ENCODE results near the gene PRPF4.

Gene PRPF4

DNA sequence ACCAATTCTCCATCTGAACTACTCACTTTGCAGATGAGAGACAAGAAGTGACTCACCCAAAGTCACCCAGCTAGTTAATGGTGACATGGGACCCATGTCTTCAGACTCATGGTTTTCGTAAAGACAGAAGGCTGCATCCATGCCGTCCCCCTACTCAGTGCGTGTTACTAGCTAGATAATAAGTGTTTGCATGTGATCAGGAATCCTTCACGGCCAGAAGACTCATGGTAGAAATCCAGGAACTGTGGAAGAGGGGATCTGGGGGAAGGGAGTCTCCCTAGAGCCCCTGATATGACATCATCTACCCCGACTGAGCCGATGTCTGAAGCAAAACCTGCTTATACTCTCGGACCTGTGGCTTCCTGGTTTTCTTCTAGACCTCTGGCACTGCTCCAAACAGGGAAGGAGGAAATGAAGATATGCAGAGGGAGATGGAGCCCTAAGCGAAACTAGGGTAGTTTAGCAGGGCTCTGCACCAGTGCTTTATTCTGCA lies 24.4 kb downstream of the PRPF4 start:
- DNase-seq (ENCODE audit: low read depth) = peak; percentile 53
- H3K4me3 ChIP-seq (ENCODE audit: low read depth, low read length) = no peak overlapping the region

DNA sequence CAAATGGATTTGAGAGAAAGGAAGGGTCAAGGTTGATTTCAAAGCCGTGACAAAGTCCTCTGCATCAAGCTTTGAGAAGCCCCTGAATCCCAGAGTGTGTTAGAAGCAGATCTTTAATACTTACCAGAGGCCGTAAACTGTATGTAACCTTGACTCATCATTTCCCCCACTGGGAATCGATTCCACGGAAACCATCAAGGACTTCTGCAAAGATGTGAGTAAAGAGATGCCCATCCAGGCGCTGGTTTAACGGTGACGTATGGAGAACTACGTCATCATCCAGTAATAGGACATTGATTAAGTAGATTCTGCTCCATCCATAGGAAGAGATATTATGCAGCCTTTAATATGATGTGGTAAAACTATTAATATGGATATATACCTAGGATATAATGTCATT lies 26.1 kb downstream of the PRPF4 start:
- peak; percentile 28 for DNase-seq (ENCODE audit: low read depth)
- TF ChIP-seq POLR2A (IDR thresholded peaks at IDR 0.05; ENCODE audit: extremely low read depth, insufficient read length) = no peak
- TF ChIP-seq, protein P1, sequence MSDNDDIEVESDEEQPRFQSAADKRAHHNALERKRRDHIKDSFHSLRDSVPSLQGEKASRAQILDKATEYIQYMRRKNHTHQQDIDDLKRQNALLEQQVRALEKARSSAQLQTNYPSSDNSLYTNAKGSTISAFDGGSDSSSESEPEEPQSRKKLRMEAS (IDR thresholded peaks at IDR 0.05; ENCODE audit: low read depth, low read length) = no peak
- TF ChIP-seq, protein P2, sequence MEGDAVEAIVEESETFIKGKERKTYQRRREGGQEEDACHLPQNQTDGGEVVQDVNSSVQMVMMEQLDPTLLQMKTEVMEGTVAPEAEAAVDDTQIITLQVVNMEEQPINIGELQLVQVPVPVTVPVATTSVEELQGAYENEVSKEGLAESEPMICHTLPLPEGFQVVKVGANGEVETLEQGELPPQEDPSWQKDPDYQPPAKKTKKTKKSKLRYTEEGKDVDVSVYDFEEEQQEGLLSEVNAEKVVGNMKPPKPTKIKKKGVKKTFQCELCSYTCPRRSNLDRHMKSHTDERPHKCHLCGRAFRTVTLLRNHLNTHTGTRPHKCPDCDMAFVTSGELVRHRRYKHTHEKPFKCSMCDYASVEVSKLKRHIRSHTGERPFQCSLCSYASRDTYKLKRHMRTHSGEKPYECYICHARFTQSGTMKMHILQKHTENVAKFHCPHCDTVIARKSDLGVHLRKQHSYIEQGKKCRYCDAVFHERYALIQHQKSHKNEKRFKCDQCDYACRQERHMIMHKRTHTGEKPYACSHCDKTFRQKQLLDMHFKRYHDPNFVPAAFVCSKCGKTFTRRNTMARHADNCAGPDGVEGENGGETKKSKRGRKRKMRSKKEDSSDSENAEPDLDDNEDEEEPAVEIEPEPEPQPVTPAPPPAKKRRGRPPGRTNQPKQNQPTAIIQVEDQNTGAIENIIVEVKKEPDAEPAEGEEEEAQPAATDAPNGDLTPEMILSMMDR (IDR thresholded peaks at IDR 0.05; ENCODE audit: low read depth, low read length) = no peak
- TF ChIP-seq MYC (IDR thresholded peaks at IDR 0.05; ENCODE audit: low read depth, low read length) = no peak
- H3K4me3 ChIP-seq (ENCODE audit: low read depth, low read length) = no peak overlapping the region

More for the DNA sequence above, 24.4 kb downstream of the PRPF4 start:
- TF ChIP-seq POLR2A (IDR thresholded peaks at IDR 0.05; ENCODE audit: extremely low read depth, insufficient read length) (no peak), MYC (IDR thresholded peaks at IDR 0.05; ENCODE audit: low read depth, low read length) (no peak)
- TF ChIP-seq, protein P1 (IDR thresholded peaks at IDR 0.05; ENCODE audit: low read depth, low read length) = no peak
- TF ChIP-seq, protein P2 (IDR thresholded peaks at IDR 0.05; ENCODE audit: low read depth, low read length) = no peak

DNA sequence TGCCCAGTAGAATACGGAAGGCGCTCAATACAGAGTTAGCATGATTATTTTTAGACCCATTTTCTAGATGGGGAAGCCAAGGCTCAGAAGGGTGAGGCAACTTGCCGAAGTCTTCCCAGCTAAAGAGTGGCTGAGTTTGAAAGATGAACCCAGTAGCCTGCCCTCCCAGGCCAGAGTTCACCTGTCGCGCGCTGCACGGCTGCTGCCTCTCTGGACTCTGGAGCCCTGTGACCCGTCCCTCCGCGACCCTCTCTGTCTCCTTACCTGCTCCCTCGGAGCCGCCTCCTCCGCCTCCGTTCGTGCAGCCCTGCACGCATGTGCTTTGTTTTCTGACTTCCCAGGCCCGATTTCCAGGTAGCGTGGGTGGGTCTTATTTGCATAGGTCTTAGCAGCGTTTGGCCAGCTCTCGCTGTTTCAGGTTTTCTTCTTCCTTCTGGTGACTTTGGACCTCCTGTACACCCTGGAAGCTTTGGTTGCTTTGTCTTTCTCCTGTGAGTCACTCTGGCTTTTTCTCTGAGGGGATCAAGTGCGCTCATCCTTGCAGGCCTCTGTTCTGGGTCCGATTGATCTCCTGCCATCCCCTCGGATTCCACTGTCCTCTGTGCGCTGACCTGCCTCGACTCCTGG lies 27.4 kb downstream of the PRPF4 start, which contains the start of gene RNF183:
TSS of gene RNF183 (minus strand) at position 585 of the 627 bp plus-strand sequence. CDS start 5,192 bp downstream, outside the sequence.
- no peak for DNase-seq (ENCODE audit: low read depth)
- no peak within 1 kb of the TSS for H3K4me3 ChIP-seq (ENCODE audit: low read depth, low read length)
- TF ChIP-seq, protein P1 (IDR thresholded peaks at IDR 0.05; ENCODE audit: low read depth, low read length) = no peak
- TF ChIP-seq, protein P2 (IDR thresholded peaks at IDR 0.05; ENCODE audit: low read depth, low read length) = no peak
- TF ChIP-seq MYC (IDR thresholded peaks at IDR 0.05; ENCODE audit: low read depth, low read length) (no peak), POLR2A (IDR thresholded peaks at IDR 0.05; ENCODE audit: extremely low read depth, insufficient read length) (no peak)

DNA sequence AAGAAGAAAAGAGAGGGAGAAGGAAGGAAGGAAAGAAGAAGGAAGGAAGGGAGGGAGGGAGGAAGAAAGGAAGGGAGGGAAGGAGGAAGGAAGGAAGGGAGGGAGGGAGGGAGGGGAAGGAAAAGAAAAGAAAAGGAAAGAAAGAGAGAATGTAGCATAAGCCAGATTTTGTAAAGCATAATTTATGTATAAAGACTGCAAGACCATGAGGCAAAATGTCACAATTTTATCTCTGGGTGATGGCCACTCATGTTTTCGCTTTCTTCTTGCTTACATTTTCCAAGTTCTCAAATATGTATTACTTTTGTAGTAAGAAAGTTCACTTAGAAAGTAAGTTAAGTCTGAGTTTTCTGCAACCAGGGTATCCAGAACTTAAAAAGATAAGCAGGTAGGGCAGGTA lies 31.1 kb downstream of the PRPF4 start:
- DNase-seq (ENCODE audit: low read depth) = no peak
- TF ChIP-seq, protein P1 (IDR thresholded peaks at IDR 0.05; ENCODE audit: low read depth, low read length) = no peak
- TF ChIP-seq POLR2A (IDR thresholded peaks at IDR 0.05; ENCODE audit: extremely low read depth, insufficient read length) = no peak
- TF ChIP-seq, protein P2 (IDR thresholded peaks at IDR 0.05; ENCODE audit: low read depth, low read length) = no peak
- TF ChIP-seq MYC (IDR thresholded peaks at IDR 0.05; ENCODE audit: low read depth, low read length) = no peak
- H3K4me3 ChIP-seq (ENCODE audit: low read depth, low read length) = no peak overlapping the region

DNA sequence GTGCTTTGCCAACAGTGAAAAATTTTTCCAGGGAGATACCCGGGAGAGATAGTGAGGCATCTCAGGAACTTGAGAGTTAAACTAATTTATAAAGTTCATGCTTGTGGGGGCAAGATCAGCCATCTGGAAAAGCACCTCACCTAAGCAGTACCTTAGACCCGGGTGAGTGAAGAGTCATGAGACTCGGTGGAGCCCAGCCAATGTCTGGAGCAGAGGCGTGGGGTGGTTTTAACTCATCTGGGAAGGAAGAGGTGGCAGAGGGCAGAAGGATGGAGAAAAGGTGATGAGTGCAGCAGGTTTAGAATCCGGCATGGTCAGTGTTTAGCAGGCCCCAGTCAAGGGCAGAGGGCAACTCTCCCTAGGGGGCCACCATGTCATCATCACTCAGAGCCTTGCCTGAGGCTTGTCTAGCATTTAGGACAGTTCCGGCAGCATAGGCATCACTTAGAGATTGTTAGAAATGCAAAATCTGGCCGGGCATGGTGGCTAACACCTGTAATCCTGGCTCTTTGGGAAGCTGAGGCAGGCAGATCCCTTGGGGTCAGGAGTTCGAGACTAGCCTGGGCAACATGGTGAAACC lies 32.0 kb downstream of the PRPF4 start:
- no peak for DNase-seq (ENCODE audit: low read depth)
- no peak for TF ChIP-seq POLR2A (IDR thresholded peaks at IDR 0.05; ENCODE audit: extremely low read depth, insufficient read length)
- TF ChIP-seq, protein P2 (IDR thresholded peaks at IDR 0.05; ENCODE audit: low read depth, low read length) = no peak
- TF ChIP-seq, protein P1 (IDR thresholded peaks at IDR 0.05; ENCODE audit: low read depth, low read length) = no peak
- no peak for TF ChIP-seq MYC (IDR thresholded peaks at IDR 0.05; ENCODE audit: low read depth, low read length)
- no peak overlapping the region for H3K4me3 ChIP-seq (ENCODE audit: low read depth, low read length)

All from NB4 (cell line).